ENCODE measurements around the gene MAEA. TPM values are rescaled to one million over a fixed set of nuclear protein-coding genes. Genes with fewer than 3 reads are reported as not detected.

The MAEA gene
- total and polyA plus RNA-seq, 2 of the 8 experiments (the other 6 are each of a cell fraction or from before 2014, with no cell fraction given): 75.8 to 133 TPM

- Histone ChIP-seq H4K5ac (ENCODE audit: insufficient read length, low read depth, low read length) (no peak overlapping the region), H4K91ac (replicated peaks; ENCODE audit: insufficient read length, low read length) (no peak overlapping the region), H2BK15ac (ENCODE audit: low read length) (no peak overlapping the region), H2AK5ac (ENCODE audit: low read depth, low read length) (no peak overlapping the region), H2AFZ (ENCODE audit: low read length) (no peak overlapping the region), H3K36me3 (ENCODE audit: control insufficient read depth in 2 of 4, insufficient read depth in 4 of 4, low read length in 3 of 4) (peaks cover 10 to 51% (median 40%) of the 10 kb centered on the region in 4 experiments), H3K27me3 (replicated peaks in 1 of 4; ENCODE audit: control insufficient read depth in 3 of 4, extremely low read depth in 1 of 4, insufficient read depth in 3 of 4, low read length in 3 of 4) (no peaks in the 10 kb centered on the region), H3K9ac (replicated peaks in 1 of 4; ENCODE audit: extremely low read depth in 1 of 4, low read depth in 3 of 4, low read length in 3 of 4) (no peak overlapping the region), H2BK120ac (replicated peaks; ENCODE audit: low read depth, low read length) (no peak overlapping the region), H3K23me2 (ENCODE audit: low read depth, low read length) (no peaks in the 10 kb centered on the region), H2BK5ac (ENCODE audit: low read depth, low read length) (no peak overlapping the region), H3K9me3 (ENCODE audit: insufficient read depth in 2 of 2, low read depth in 1 of 2, low read length in 1 of 2) (no peaks in the 10 kb centered on the region), H3K79me1 (ENCODE audit: low read depth, low read length) (no peaks in the 10 kb centered on the region; the same call in 1 of the 2 replicates), H3K4me3 (ENCODE audit: extremely low read depth in 1 of 4, insufficient read depth in 2 of 4, low read depth in 3 of 4, low read length in 4 of 4) (no peak overlapping the region), H2BK12ac (ENCODE audit: low read depth, low read length) (no peak overlapping the region), H3K4ac (replicated peaks; ENCODE audit: insufficient read length, low read depth, low read length) (no peak overlapping the region), H3K27ac (ENCODE audit: low read depth, low read length) (no peak overlapping the region), H3K14ac (ENCODE audit: insufficient read length) (no peak overlapping the region), H3K23ac (ENCODE audit: insufficient read length) (no peak overlapping the region), H3K56ac (replicated peaks; ENCODE audit: insufficient read length, low read depth, low read length) (no peak overlapping the region), H2BK20ac (ENCODE audit: low read length) (no peak overlapping the region), H3K79me2 (ENCODE audit: control insufficient read depth in 1 of 2, insufficient read depth in 2 of 2, low read length in 2 of 2) (peaks cover 0 to 4% of the 10 kb centered on the region in 2 experiments; a peak in 1 of 4 replicates), H4K8ac (ENCODE audit: extremely low read depth, insufficient read depth, low read length) (no peak overlapping the region), H3K18ac (ENCODE audit: extremely low read depth, low read length) (no peak overlapping the region), H4K20me1 (replicated peaks in 1 of 2; ENCODE audit: control insufficient read depth in 1 of 2, insufficient read depth in 2 of 2, low read length in 2 of 2) (peaks cover 5 to 17% of the 10 kb centered on the region in 2 experiments), H3K4me2 (ENCODE audit: insufficient read depth in 1 of 2, low read depth in 2 of 2, low read length in 2 of 2) (no peak overlapping the region), H3K4me1 (replicated peaks in 1 of 4; ENCODE audit: control insufficient read depth in 3 of 4, insufficient read depth in 4 of 4, low read length in 3 of 4) (no peaks in the 10 kb centered on the region; a peak in 1 of 7 replicates)
- TF ChIP-seq BACH1 (IDR thresholded peaks at IDR 0.05; ENCODE audit: low read length): no peak
- no peak for TF ChIP-seq RAD21 (IDR thresholded peaks at IDR 0.05 in 1 of 2, conservative IDR thresholded peaks at IDR 0.05 in 1 of 2; ENCODE audit: low read depth in 2 of 2, low read length in 2 of 2)
- no peak for TF ChIP-seq EZH2 (IDR thresholded peaks at IDR 0.05; ENCODE audit: low read depth, low read length, severe bottlenecking)
- no peak for TF ChIP-seq TAF7 (optimal IDR thresholded peaks at IDR 0.05; ENCODE audit: borderline replicate concordance, low read depth, low read length)
- no peak for TF ChIP-seq BRCA1 (IDR thresholded peaks at IDR 0.05; ENCODE audit: low read depth, low read length)
- TF ChIP-seq YY1 (IDR thresholded peaks at IDR 0.05; ENCODE audit: low read depth, low read length): no peak
- TF ChIP-seq CBX8 (IDR thresholded peaks at IDR 0.05; ENCODE audit: borderline replicate concordance, low read depth, low read length): no peak
- TF ChIP-seq GABPA (IDR thresholded peaks at IDR 0.05; ENCODE audit: borderline replicate concordance, insufficient read depth, low read length): no peak
- no peak for TF ChIP-seq CHD1 (IDR thresholded peaks at IDR 0.05; ENCODE audit: low read depth, low read length)
- no peak for TF ChIP-seq EGR1 (IDR thresholded peaks at IDR 0.05; ENCODE audit: borderline replicate concordance, low read depth, low read length)
- TF ChIP-seq SP4 (IDR thresholded peaks at IDR 0.05; ENCODE audit: low read length): no peak
- TF ChIP-seq SIX5 (IDR thresholded peaks at IDR 0.05; ENCODE audit: low read depth, low read length): no peak
- TF ChIP-seq TAF1 (IDR thresholded peaks at IDR 0.05; ENCODE audit: low read depth, low read length): no peak
- WGBS, 2 experiments (ENCODE audit: extremely low coverage in 1 of 2, insufficient coverage in 1 of 2, insufficient read length in 1 of 2, insufficient replicate concordance in 2 of 2, low coverage in 1 of 2, low lambda C conversion rate in 2 of 2, missing lambda C conversion rate in 1 of 2): 88% methylated on average over 27 of the region's 29 CpGs; no CpG with 5 or more reads in 1 of the 2 experiments
- ChIA-PET CTCF (ENCODE audit: partially characterized antibody) (interaction anchor here (1.0 to 1.3 kb wide), 2 partner anchors 8 to 13 kb away, joined by 3 read pairs; no protein-coding TSS in a partner anchor), POLR2A (ENCODE audit: partially characterized antibody) (interaction anchor here (0.8 to 2.5 kb wide), 5 partner anchors 10 to 92 kb away, joined by 3 to 8 read pairs (median 4); partner anchors contain the start of gene CTBP1)
- DNase-seq (ENCODE audit: low read depth in 1 of 2, low spot score in 2 of 2) (no peak), FAIRE-seq (no peak)
These were observed 50.6 kb downstream of the MAEA start for GRCh38 chr4:1340181-1340747.

All from H1 (cell line).